Breast epithelium (tissue), 3 donors: ENCODE measurements around the gene PRDM15.

Source experiments
- POLR2A ChIP-seq: fragments of 450-650 bp; IDR thresholded peaks from one replicate; pipeline ENCODE4 v1.6.1; 2016; ENCODE audit warnings: antibody characterized with exemption, mild to moderate bottlenecking, moderate library complexity
- TF ChIP-seq, protein P1 (sequence below), 3 donors: fragments of 450-650 bp; IDR thresholded peaks; one replicate each; pipeline ENCODE4 v1.5.1; 2016 to 2017; ENCODE audit warnings: antibody characterized with exemption in 3 of 3, mild to moderate bottlenecking in 3 of 3, moderate library complexity in 3 of 3

GRCh38 chr21:41890355-41890754, 11.2 kb upstream of the PRDM15 start:
- TF ChIP-seq POLR2A: no peak
- TF ChIP-seq, protein P1, sequence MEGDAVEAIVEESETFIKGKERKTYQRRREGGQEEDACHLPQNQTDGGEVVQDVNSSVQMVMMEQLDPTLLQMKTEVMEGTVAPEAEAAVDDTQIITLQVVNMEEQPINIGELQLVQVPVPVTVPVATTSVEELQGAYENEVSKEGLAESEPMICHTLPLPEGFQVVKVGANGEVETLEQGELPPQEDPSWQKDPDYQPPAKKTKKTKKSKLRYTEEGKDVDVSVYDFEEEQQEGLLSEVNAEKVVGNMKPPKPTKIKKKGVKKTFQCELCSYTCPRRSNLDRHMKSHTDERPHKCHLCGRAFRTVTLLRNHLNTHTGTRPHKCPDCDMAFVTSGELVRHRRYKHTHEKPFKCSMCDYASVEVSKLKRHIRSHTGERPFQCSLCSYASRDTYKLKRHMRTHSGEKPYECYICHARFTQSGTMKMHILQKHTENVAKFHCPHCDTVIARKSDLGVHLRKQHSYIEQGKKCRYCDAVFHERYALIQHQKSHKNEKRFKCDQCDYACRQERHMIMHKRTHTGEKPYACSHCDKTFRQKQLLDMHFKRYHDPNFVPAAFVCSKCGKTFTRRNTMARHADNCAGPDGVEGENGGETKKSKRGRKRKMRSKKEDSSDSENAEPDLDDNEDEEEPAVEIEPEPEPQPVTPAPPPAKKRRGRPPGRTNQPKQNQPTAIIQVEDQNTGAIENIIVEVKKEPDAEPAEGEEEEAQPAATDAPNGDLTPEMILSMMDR (IDR thresholded peaks at IDR 0.05): no peak
